ENCODE measurements around the gene CRISPLD2. TPM values are rescaled to one million over a fixed set of nuclear protein-coding genes. Genes with fewer than 3 reads are reported as not detected.

Gene CRISPLD2
- total and polyA plus RNA-seq, 9 of the 15 experiments (the other 6 are each of a cell fraction or from before 2014, with no cell fraction given) = 0.03 to 0.24 (median 0.04) TPM; not detected in 4

- TF ChIP-seq HCFC1 (IDR thresholded peaks at IDR 0.05; ENCODE audit: low read depth, low read length) (no peak), ZBTB2 (IDR thresholded peaks at IDR 0.05) (0 out of 2 replicates have a peak, but pooled peaks have one; percentile 52), SIN3B (IDR thresholded peaks at IDR 0.05; ENCODE audit: low read depth) (no peak), SMARCB1 (IDR thresholded peaks at IDR 0.05; ENCODE audit: insufficient read length, low read depth) (no peak), SMARCA4 (IDR thresholded peaks at IDR 0.05) (peak; percentile 71), PHTF2 (CRISPR knock-in tag; IDR thresholded peaks at IDR 0.05) (no peak), NR2C1 (IDR thresholded peaks at IDR 0.05) (no peak), NR2C1 (tag; IDR thresholded peaks at IDR 0.05) (0 out of 2 replicates have a peak, but pooled peaks have one; percentile 5), TFAP4 (CRISPR knock-in tag; IDR thresholded peaks at IDR 0.05; ENCODE audit: borderline replicate concordance) (no peak), MTF1 (CRISPR knock-in tag; IDR thresholded peaks at IDR 0.05; ENCODE audit: borderline replicate concordance) (no peak), DPF2 (IDR thresholded peaks at IDR 0.05) (peak; percentile 79), CHD1 (IDR thresholded peaks at IDR 0.05; ENCODE audit: low read length) (no peak), TBP (optimal IDR thresholded peaks at IDR 0.05; ENCODE audit: low read depth, low read length) (no peak), HMBOX1 (IDR thresholded peaks at IDR 0.05) (no peak), MXI1 (IDR thresholded peaks at IDR 0.05; ENCODE audit: low read depth, low read length) (no peak), ARID1B (IDR thresholded peaks at IDR 0.05) (peak; percentile 70), IRF1 (CRISPR knock-in tag; IDR thresholded peaks at IDR 0.05; ENCODE audit: borderline replicate concordance) (no peak), NFIC (IDR thresholded peaks at IDR 0.05) (no peak), SP1 (CRISPR knock-in tag; IDR thresholded peaks at IDR 0.05) (no peak), PBX2 (CRISPR knock-in tag; IDR thresholded peaks at IDR 0.05; ENCODE audit: low read depth) (no peak), PBX2 (tag; conservative IDR thresholded peaks at IDR 0.05; ENCODE audit: low read depth) (no peak), NR4A1 (CRISPR knock-in tag; IDR thresholded peaks at IDR 0.05) (no peak), NR4A1 (tag; IDR thresholded peaks at IDR 0.05) (0 out of 2 replicates have a peak, but pooled peaks have one; percentile 19)
These were observed 65.0 kb downstream of the CRISPLD2 start (continued) for GRCh38 chr16:84884596-84885341.
